Stimulated activated CD4-positive, alpha-beta T cell treated with anti-CD3 and anti-CD28 coated beads, Interleukin-2, amount 100 ng/mL, for 24 hours (primary cell): Measurements from ENCODE around the gene RPL13A.

Experiments used
- DNase-seq, 2 donors: peaks; one replicate each; pipeline ENCODE4 v3.0.0-alpha.2; 2020

Gene RPL13A

DNA sequence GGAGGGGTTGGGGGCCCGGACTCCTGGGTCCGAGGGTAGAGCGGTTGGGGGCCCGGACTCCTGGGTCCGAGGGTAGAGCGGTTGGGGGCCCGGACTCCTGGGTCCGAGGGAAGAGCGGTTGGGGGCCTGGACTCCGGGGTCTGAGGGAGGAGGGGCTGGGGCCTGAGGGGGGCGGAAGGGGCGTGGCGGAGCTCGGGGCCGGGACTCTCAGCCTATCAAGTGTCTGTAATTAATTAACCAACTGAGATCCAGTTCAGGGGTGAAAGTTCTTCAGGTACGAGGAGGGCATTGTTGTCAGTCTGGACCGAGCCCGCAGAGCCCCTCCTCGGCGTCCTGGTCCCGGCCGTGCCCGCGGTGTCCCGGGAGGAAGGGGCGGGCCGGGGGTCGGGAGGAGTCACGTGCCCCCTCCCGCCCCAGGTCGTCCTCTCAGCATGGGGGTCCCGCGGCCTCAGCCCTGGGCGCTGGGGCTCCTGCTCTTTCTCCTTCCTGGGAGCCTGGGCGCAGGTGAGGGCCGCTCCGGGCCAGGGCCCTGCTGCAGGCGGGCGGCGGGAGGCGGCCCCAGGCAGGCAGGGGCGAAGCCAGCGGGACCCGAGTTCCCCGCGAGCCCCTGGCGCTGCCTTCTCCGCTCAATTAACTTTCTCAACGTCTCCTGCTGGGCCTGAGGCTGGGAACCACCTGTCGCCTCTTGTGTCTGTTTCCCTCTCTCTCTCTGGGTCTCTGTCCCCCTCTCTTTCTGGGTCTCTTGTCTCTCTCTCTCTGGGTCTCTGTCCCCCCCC is 25.8 kb downstream of the RPL13A start:
- DNase-seq: peak in 1 of 2 donors; percentile 44

DNA sequence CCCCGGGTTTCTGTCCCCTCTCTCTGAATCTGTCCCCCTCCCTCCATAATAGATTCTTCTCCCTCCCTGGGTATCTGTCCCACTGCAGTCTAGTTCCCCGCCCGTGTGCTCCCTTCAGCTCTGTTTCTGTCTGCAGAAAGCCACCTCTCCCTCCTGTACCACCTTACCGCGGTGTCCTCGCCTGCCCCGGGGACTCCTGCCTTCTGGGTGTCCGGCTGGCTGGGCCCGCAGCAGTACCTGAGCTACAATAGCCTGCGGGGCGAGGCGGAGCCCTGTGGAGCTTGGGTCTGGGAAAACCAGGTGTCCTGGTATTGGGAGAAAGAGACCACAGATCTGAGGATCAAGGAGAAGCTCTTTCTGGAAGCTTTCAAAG is 26.3 kb downstream of the RPL13A start:
- no peak for DNase-seq

- DNase-seq: no peak
These were observed 26.7 kb downstream of the RPL13A start for GRCh38 chr19:49514151-49514550.

DNA sequence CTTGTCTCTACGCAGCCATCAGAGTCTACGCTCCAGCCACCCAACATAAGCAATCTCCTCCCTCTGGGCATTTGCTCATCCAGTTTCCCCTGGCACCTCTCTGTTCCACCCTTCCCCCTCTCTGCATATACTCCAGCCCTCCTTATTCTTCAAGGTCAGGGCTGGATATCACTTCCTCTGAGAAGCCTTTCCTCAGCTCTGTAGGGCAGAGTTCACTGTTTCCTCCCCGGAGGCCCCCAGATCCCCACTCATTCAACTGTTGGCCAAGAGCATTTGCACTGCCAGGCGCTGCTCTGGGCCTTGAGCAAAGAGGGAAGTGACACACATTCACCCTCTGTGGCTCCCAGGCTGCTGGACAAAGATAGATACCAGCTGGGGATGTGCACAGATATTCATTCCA is 28.4 kb downstream of the RPL13A start:
- DNase-seq: no peak

DNA sequence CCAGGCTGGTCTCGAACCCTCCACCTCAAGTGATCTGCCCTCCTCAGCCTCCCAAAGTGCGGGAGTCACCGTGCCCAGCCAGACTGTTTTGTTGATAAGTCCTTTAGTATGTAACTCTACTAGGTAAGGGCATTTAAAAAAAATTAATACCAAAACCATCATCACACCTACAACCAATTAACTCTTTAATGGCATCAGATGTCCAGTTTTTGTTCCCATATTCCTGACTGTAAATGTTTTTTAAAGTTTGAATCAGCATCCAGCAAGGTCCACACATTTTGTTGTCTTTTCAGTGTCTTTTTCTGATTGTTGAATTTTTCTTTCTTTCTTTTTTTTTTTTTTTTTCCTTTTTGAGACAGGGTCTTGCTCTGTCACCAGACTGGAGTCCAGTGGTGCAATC is 30.6 kb downstream of the RPL13A start:
- DNase-seq: no peak

- DNase-seq: no peak
These were observed 33.4 kb downstream of the RPL13A start for GRCh38 chr19:49520705-49521319.

- DNase-seq: no peak
These were observed 37.5 kb downstream of the RPL13A start for GRCh38 chr19:49524812-49525455.

GRCh38 chr19:49528211-49528771 is 40.9 kb downstream of the RPL13A start:
- DNase-seq: no peak

GRCh38 chr19:49530708-49531107 is 43.3 kb downstream of the RPL13A start:
- no peak for DNase-seq

GRCh38 chr19:49533551-49534488 is 46.4 kb downstream of the RPL13A start:
- peak; percentile 88 for DNase-seq

DNA sequence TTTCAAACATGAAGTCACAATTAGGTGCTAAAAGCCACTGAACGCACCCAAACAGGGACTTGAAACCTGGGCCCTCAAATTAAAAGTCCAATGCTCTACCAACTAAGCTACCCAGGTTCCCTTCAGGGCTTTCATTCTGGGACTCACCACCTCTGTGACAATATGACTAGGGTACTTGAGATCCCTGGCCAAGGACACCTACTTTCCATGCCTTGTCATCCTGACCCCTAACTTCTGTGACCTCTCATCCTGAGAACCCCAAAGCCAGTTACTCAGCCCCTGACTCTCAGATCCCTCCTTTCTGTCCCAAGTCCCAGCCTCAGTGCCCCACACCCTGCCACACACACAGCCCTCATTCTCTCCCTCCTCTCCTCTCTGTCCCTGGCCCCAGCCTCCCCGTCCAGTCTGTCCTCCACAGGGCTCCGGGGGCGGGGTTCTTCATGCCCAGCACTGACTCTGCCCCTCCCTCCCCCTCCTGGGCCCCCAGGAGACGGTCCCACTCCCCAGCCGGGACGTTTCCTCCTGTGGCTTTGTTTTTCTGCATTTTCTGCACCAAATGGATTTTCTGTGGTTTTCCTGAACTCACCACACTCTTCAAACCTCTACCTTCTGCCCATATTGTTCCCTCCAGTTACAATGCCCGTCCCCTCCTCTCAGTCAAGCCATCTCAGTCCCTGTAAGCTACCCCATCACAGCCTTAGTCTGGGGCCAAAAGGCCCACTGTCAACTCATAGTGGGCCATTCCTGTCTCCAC is 47.4 kb downstream of the RPL13A start:
- DNase-seq: no peak

DNA sequence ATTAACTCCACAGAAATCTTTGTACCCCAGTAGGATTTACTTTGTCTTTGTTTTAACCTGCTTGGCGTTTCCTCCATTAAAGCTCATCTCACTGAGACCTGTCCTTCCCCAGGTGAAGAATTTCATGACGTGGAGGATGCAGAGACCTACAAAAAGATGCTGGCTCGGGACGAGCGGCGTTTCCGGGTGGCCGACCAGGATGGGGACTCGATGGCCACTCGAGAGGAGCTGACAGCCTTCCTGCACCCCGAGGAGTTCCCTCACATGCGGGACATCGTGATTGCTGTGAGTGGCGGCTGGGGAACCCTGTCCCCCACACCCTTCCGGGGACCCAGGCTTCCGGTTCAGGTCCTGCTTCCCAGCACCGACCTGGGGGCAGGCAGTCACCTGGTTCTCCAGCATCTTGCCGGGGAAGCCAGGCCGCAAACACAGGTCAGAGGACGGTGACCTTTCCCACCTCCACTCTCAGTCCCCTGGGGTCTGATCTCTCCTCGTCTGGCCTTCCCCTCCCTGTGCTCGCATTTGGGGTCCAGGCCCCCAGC is 49.6 kb downstream of the RPL13A start:
- no peak for DNase-seq

- DNase-seq: no peak
These were observed 51.2 kb downstream of the RPL13A start for GRCh38 chr19:49538643-49539042.

GRCh38 chr19:49539192-49539952 is 52.0 kb downstream of the RPL13A start:
- DNase-seq: no peak
